BE2C (cell line): ENCODE measurements around the gene EIF3F.

Experiments used
- DNase-seq: peaks from one replicate; pipeline ENCODE4 v3.0.0-alpha.2; 2020
- H3K27me3 ChIP-seq: fragments of 250-450 bp; sonication (Bioruptor Pico); 2 replicates; pipeline ENCODE4 v1.5.1; 2020; ENCODE audit warnings: mild to moderate bottlenecking
- H3K36me3 ChIP-seq: fragments of 250-450 bp; sonication (Bioruptor Pico); 2 replicates; pipeline ENCODE4 v1.5.1; 2020; ENCODE audit warnings: mild to moderate bottlenecking
- H3K4me1 ChIP-seq: fragments of 250-450 bp; sonication (Bioruptor Pico); 2 replicates; pipeline ENCODE4 v1.5.1; 2020
- H3K4me3 ChIP-seq: 2 replicates; pipeline ENCODE4 v1.5.1; 2011; ENCODE audit warnings: low read depth, low read length
- H3K9me3 ChIP-seq: fragments of 250-450 bp; sonication (Bioruptor Pico); 2 replicates; pipeline ENCODE4 v1.5.1; 2020
- CTCF ChIP-seq: IDR thresholded peaks from 2 replicates; pipeline ENCODE4 v1.5.1; 2012; ENCODE audit warnings: mild to moderate bottlenecking, low read depth, low read length

EIF3F gene

GRCh38 chr11:7968686-7969085 is 18.5 kb upstream of the EIF3F start:
- H3K36me3 ChIP-seq = no peaks in the 10 kb centered on the region
- no peaks in the 10 kb centered on the region for H3K9me3 ChIP-seq
- DNase-seq = no peak
- no peak overlapping the region for H3K4me3 ChIP-seq
- TF ChIP-seq CTCF = no peak
- no peaks in the 10 kb centered on the region for H3K27me3 ChIP-seq
- H3K4me1 ChIP-seq = no peaks in the 10 kb centered on the region

- Histone ChIP-seq H3K27me3 (no peaks in the 10 kb centered on the region), H3K4me3 (no peak overlapping the region), H3K36me3 (no peaks in the 10 kb centered on the region), H3K4me1 (no peaks in the 10 kb centered on the region), H3K9me3 (no peaks in the 10 kb centered on the region)
- TF ChIP-seq CTCF = no peak
- DNase-seq = no peak
Measured at GRCh38 chr11:7969756-7970646, 17.1 kb upstream of the EIF3F start.

GRCh38 chr11:7971846-7972245 is 15.3 kb upstream of the EIF3F start:
- no peaks in the 10 kb centered on the region for H3K4me1 ChIP-seq
- H3K36me3 ChIP-seq = no peaks in the 10 kb centered on the region

GRCh38 chr11:7973011-7973410 is 14.1 kb upstream of the EIF3F start:
- Histone ChIP-seq H3K27me3 (no peaks in the 10 kb centered on the region; the same call in 1 of the 2 replicates), H3K9me3 (no peaks in the 10 kb centered on the region), H3K4me1 (no peaks in the 10 kb centered on the region), H3K4me3 (no peak overlapping the region), H3K36me3 (no peaks in the 10 kb centered on the region)
- TF ChIP-seq CTCF = no peak
- DNase-seq = no peak

More at GRCh38 chr11:7971846-7972245, 15.3 kb upstream of the EIF3F start:
- DNase-seq = no peak
- H3K9me3 ChIP-seq = no peaks in the 10 kb centered on the region
- no peaks in the 10 kb centered on the region for H3K27me3 ChIP-seq
- TF ChIP-seq CTCF = no peak
- H3K4me3 ChIP-seq = no peak overlapping the region

- Histone ChIP-seq H3K27me3 (no peaks in the 10 kb centered on the region; the same call in 1 of the 2 replicates), H3K36me3 (no peaks in the 10 kb centered on the region), H3K4me3 (no peak overlapping the region), H3K9me3 (no peaks in the 10 kb centered on the region), H3K4me1 (no peaks in the 10 kb centered on the region)
- TF ChIP-seq CTCF = no peak
- no peak for DNase-seq
Measured at GRCh38 chr11:7974668-7975067, 12.5 kb upstream of the EIF3F start.

- Histone ChIP-seq H3K36me3 (no peaks in the 10 kb centered on the region), H3K4me1 (no peaks in the 10 kb centered on the region), H3K27me3 (no peaks in the 10 kb centered on the region; the same call in 1 of the 2 replicates), H3K9me3 (no peaks in the 10 kb centered on the region), H3K4me3 (no peak overlapping the region)
- no peak for TF ChIP-seq CTCF
- no peak for DNase-seq
Measured at GRCh38 chr11:7977232-7977917, 9.8 kb upstream of the EIF3F start.
